CD14-positive monocyte (primary cell): ENCODE results near the gene DAP3. TPM values are rescaled to one million over a fixed set of nuclear protein-coding genes. Genes with fewer than 3 reads are reported as not detected.
"Not testable (repeated sequence)": the region's sequence is repeated elsewhere in the genome, so short reads cannot be mapped to it uniquely, and the experiment has no call there.

ENCODE experiments used
- DNase-seq, 3 donors: peaks; one replicate each; pipeline ENCODE4 v3.0.0-alpha.2; 2011 to 2022
- H2AFZ ChIP-seq: 2 replicates; pipeline ENCODE4 v1.6.0; 2012; ENCODE audit warnings: mild to moderate bottlenecking, low read depth, low read length, inconsistent platforms; ENCODE audit not compliant: insufficient read depth, poor library complexity, severe bottlenecking
- H3K27ac ChIP-seq, 2 donors: 1 replicate in 1 of 2; 2 replicates in 1 of 2; pipeline ENCODE4 v1.5.1; 2012 to 2013; ENCODE audit warnings: low read length in 2 of 2, control low read depth in 1 of 2, inconsistent platforms in 1 of 2, low read depth in 1 of 2, mild to moderate bottlenecking in 1 of 2
- H3K27me3 ChIP-seq, 2 donors: one replicate each; pipeline versions ENCODE4 v1.6.0 to v1.6.1; 2011 to 2013; ENCODE audit warnings: low read length in 2 of 2; ENCODE audit not compliant: control insufficient read depth in 2 of 2, insufficient read depth in 2 of 2
- H3K36me3 ChIP-seq, 2 donors: replicated peaks in 1 of 2; 1 replicate in 1 of 2; 2 replicates in 1 of 2; pipeline versions ENCODE4 v1.5.1 to v1.6.1; 2012 to 2013; ENCODE audit warnings: low read length in 2 of 2, control low read depth in 1 of 2, inconsistent platforms in 1 of 2, mild to moderate bottlenecking in 1 of 2; ENCODE audit not compliant: insufficient read depth in 2 of 2, control insufficient read depth in 1 of 2
- H3K4me1 ChIP-seq, 2 donors: 1 replicate in 1 of 2; 2 replicates in 1 of 2; pipeline versions ENCODE4 v1.5.1 to v1.6.1; 2012 to 2013; ENCODE audit warnings: low read length in 2 of 2, control low read depth in 1 of 2, inconsistent platforms in 1 of 2, mild to moderate bottlenecking in 1 of 2, moderate library complexity in 1 of 2; ENCODE audit not compliant: insufficient read depth in 2 of 2, control insufficient read depth in 1 of 2
- H3K4me2 ChIP-seq: replicated peaks from 2 replicates; pipeline ENCODE3; 2012; ENCODE audit warnings: low read length, moderate library complexity, mild to moderate bottlenecking; ENCODE audit not compliant: poor library complexity, severe bottlenecking; ENCODE audit errors: extremely low read depth
- H3K4me3 ChIP-seq, 3 experiments: fragments of 200-600 bp in 1 of 3; sonication (generic) in 1 of 3; replicated peaks in 1 of 3; 1 replicate in 2 of 3; 2 replicates in 1 of 3; pipeline ENCODE4 v1.5.1; 2011 to 2013; ENCODE audit warnings: low read length in 3 of 3, mild to moderate bottlenecking in 3 of 3, control low read depth in 2 of 3, low read depth in 2 of 3, inconsistent platforms in 1 of 3, moderate library complexity in 1 of 3
- H3K79me2 ChIP-seq: 2 replicates; pipeline ENCODE4 v1.6.0; 2012; ENCODE audit warnings: mild to moderate bottlenecking, control low read depth, inconsistent platforms, low read length, moderate library complexity; ENCODE audit not compliant: insufficient read depth
- H3K9ac ChIP-seq: 2 replicates; pipeline ENCODE4 v1.6.0; 2017; ENCODE audit warnings: low read length, mild to moderate bottlenecking; ENCODE audit not compliant: insufficient read depth, poor library complexity, severe bottlenecking
- H3K9me3 ChIP-seq, 2 donors: replicated peaks in 1 of 2; 1 replicate in 1 of 2; 2 replicates in 1 of 2; pipeline versions ENCODE4 v1.5.1 to v1.6.1; 2012 to 2013; ENCODE audit warnings: low read length in 2 of 2, control low read depth in 1 of 2; ENCODE audit not compliant: control insufficient read depth in 1 of 2, insufficient read depth in 1 of 2
- H4K20me1 ChIP-seq: 2 replicates; pipeline ENCODE4 v1.6.0; 2012; ENCODE audit warnings: mild to moderate bottlenecking, low read length, control low read depth, moderate library complexity; ENCODE audit not compliant: insufficient read depth
- H3K27ac Mint-ChIP-seq, 7 donors: one replicate each; pipeline ENCODE4 v1.8.0; 2020; ENCODE audit warnings: mild to moderate bottlenecking in 7 of 7, mixed read lengths in 7 of 7, moderate library complexity in 6 of 7, inconsistent platforms in 2 of 7
- H3K27me3 Mint-ChIP-seq, 3 donors: one replicate each; pipeline ENCODE4 v1.8.0; 2021 to 2022; ENCODE audit warnings: low read depth in 3 of 3, mild to moderate bottlenecking in 3 of 3, mixed read lengths in 3 of 3, moderate library complexity in 3 of 3, inconsistent platforms in 1 of 3
- H3K36me3 Mint-ChIP-seq, 2 donors: one replicate each; pipeline ENCODE4 v1.8.0; 2020; ENCODE audit warnings: mixed read lengths in 2 of 2, inconsistent platforms in 1 of 2, mild to moderate bottlenecking in 1 of 2
- H3K4me1 Mint-ChIP-seq: one replicate; pipeline ENCODE4 v1.8.0; 2020; ENCODE audit warnings: mild to moderate bottlenecking, mixed read lengths
- H3K4me3 Mint-ChIP-seq, 2 donors: one replicate each; pipeline ENCODE4 v1.8.0; 2020; ENCODE audit warnings: mild to moderate bottlenecking in 2 of 2, mixed read lengths in 2 of 2, moderate library complexity in 1 of 2
- H3K9me3 Mint-ChIP-seq, 7 donors: one replicate each; pipeline ENCODE4 v1.8.0; 2020 to 2022; ENCODE audit warnings: mixed read lengths in 7 of 7, mild to moderate bottlenecking in 6 of 7, moderate library complexity in 6 of 7, inconsistent platforms in 2 of 7
- WGBS: methylation state at CpG from one replicate; pipeline ENCODE4 v1.1.5; 2013; ENCODE audit warnings: missing lambda C conversion rate; ENCODE audit not compliant: insufficient coverage; 5-methylcytosine and 5-hydroxymethylcytosine counted together
- intact Hi-C, 2 donors: fragments of 100-400 bp; cut with micrococcal nuclease; formaldehyde crosslinking; loops; one replicate each; pipeline versions ENCODE4 v1.15.0 to v1.15.1; 2023
- polyA plus RNA-seq, 3 donors: library from polyadenylated mRNA; depleted of rRNA in 1 of 3; unstranded in 2 of 3; stranded (reverse) in 1 of 3; fragments of 300-500 nt in 2 of 3; fragments of >200 nt in 1 of 3; fragmentation: Illumina TruSeq in 2 of 3; gene quantifications; 1 replicate in 2 of 3; 2 replicates in 1 of 3; pipeline ENCODE4 v1.2.3, GENCODE V29; 2012 to 2021

Gene DAP3
- polyA plus RNA-seq, 3 donors: 69.0 to 79.3 (median 72.7) TPM

DNA sequence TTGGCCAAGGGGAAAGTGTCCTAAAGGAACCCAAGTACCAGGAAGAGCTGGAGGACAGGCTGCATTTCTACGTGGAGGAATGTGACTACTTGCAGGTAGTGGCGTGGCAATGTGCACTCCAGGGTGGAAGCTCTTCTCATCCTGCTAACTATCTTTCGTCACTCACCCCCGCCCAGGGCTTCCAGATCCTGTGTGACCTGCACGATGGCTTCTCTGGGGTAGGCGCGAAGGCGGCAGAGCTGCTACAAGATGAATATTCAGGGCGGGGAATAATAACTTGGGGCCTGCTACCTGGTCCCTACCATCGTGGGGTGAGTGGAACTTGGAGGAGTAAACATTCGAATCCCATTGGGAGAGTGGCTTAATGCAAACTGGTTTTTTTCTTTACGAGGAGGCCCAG, 58.7 kb downstream of the DAP3 start:
- peaks cover 35 to 40% of the 10 kb centered on the region in 2 donors for H3K36me3 Mint-ChIP-seq
- 100% methylated on average over 4 of the region's 12 CpGs for WGBS
- H3K4me1 Mint-ChIP-seq, H3K4me3 Mint-ChIP-seq, H3K9me3 Mint-ChIP-seq, H3K4me1 ChIP-seq, DNase-seq, H3K79me2 ChIP-seq, H3K27me3 ChIP-seq, H4K20me1 ChIP-seq, H3K9me3 ChIP-seq, intact Hi-C loops, H3K9ac ChIP-seq, H3K4me2 ChIP-seq, H3K4me3 ChIP-seq, H3K27me3 Mint-ChIP-seq, H2AFZ ChIP-seq, H3K27ac ChIP-seq: not testable (repeated sequence)
- peaks cover 15 to 39% of the 10 kb centered on the region in 2 donors for H3K36me3 ChIP-seq
- peak overlapping the region in 1 of 7 donors; percentile 46 for H3K27ac Mint-ChIP-seq

- H2AFZ ChIP-seq, H3K4me1 ChIP-seq, DNase-seq, H3K27me3 Mint-ChIP-seq, H3K27me3 ChIP-seq, H3K27ac ChIP-seq, H3K4me3 Mint-ChIP-seq, H3K9ac ChIP-seq, H3K4me1 Mint-ChIP-seq, H3K4me3 ChIP-seq, H3K9me3 ChIP-seq, H3K4me2 ChIP-seq, H4K20me1 ChIP-seq, H3K9me3 Mint-ChIP-seq, H3K79me2 ChIP-seq, intact Hi-C loops: not testable (repeated sequence)
- 100% methylated on average over 3 of the region's 5 CpGs for WGBS
- peaks cover 20 to 45% of the 10 kb centered on the region in 2 donors for H3K36me3 ChIP-seq
- peaks cover 41 to 46% of the 10 kb centered on the region in 2 donors for H3K36me3 Mint-ChIP-seq
- H3K27ac Mint-ChIP-seq: peak overlapping the region in 2 of 7 donors; percentile 8 to 19
These were observed 59.2 kb downstream of the DAP3 start for GRCh38 chr1:155748141-155748540.

DNA sequence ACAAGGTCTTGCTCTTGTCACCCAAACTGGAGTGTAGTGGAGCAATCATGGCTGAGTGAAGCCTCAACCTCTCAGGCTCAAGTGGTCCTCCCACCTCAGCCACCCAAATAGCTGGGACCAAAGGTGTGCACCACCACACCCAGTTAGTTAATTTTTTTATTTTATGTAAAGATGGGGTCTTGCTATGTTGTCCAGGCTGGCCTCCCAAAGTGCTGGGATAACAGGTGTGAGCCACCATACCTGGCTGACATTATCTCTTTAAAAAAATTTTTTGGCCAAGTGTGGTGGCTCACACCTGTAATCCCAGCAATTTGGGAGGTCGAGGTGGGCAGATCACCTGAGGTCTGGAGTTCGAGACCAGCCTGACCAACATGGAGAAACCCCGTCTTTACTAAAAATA, 70.1 kb downstream of the DAP3 start:
- H3K27ac ChIP-seq, H4K20me1 ChIP-seq, H3K27me3 Mint-ChIP-seq, H3K4me3 ChIP-seq, H3K27me3 ChIP-seq, H2AFZ ChIP-seq, H3K9me3 ChIP-seq, H3K4me3 Mint-ChIP-seq, intact Hi-C loops, H3K9ac ChIP-seq, H3K79me2 ChIP-seq, H3K4me2 ChIP-seq, H3K9me3 Mint-ChIP-seq, H3K4me1 Mint-ChIP-seq, DNase-seq: not testable (repeated sequence)
- peaks cover 71 to 90% of the 10 kb centered on the region in 2 donors for H3K36me3 ChIP-seq
- H3K4me1 ChIP-seq: peaks cover 9 to 12% of the 10 kb centered on the region in 2 donors
- Mint-ChIP-seq H3K27ac (peak overlapping the region in 1 of 7 donors; percentile 58), H3K36me3 (peaks cover 72 to 90% of the 10 kb centered on the region in 2 donors)
- 86% methylated on average over 1 of the region's 3 CpGs for WGBS
